Left cardiac atrium (tissue), 4 donors: ENCODE results near the gene CENPP. TPM values are rescaled to one million over a fixed set of nuclear protein-coding genes. Genes with fewer than 3 reads are reported as not detected.

Experiments
- ATAC-seq, 2 donors: fragments of 200-7000 bp; cut with Tn5 transposase; one replicate each; pipeline ENCODE4 v1.9.1; 2020; ENCODE audit warnings: mild to moderate bottlenecking in 2 of 2, moderate library complexity in 2 of 2
- DNase-seq: peaks from one replicate; pipeline ENCODE4 v3.0.0-alpha.2; 2020
- intact Hi-C, 2 donors: fragments of 100-400 bp; cut with DNase I; formaldehyde crosslinking; loops; one replicate each; pipeline versions ENCODE4 v1.14.1 to v1.15.1; 2022 to 2023
- total RNA-seq, 2 donors: library from RNA; stranded (reverse); fragmentation: NEBNext Ultra II Directional; extraction: Animal tissue kit (Norgen Biotek cat#: 25700); gene quantifications; one replicate each; pipeline ENCODE4 v1.2.1, GENCODE V29; 2021
- donor health status: DM: no; HTN: yes; CAD: no.
- donor health status: DM: no; HTN: yes; CAD: no; lungs with severe emphysema.
- donor health status: DM: yes; HTN: yes; CAD: no.
- donor health status: Dilated cardiomyopathy.

Gene CENPP
- total RNA-seq, 2 donors from 2014 or later = 1.9 to 3.2 TPM

DNA sequence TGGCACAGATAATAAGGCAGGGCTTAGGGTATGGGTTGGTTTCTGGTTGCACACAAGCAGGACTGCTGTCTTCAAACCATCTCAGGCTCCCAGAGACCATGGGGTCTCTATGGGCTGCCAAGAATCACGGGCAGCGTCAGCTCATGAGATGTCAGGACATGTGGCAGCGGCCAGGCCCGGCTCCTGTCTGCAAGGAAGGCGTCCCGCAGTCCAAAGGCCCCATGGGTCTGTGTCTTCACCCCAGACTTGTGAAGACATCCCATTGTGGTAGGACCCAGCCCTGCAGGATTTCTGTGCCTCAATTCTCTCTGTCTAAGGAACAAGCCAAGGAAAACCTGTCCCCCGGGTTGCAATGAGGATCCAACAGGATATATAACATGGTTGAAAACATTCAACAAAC is 311.6 kb downstream of the CENPP start:
- ATAC-seq = no peak
- DNase-seq = no peak
- intact Hi-C loops = loop anchor here (5.0 to 10.0 kb wide), 3 partner anchors 293 to 500 kb away; partner anchors contain the start of genes CENPP (in 1 of the 2) and NOL8 (in 1 of the 2)

GRCh38 chr9:92637886-92638620 is 312.3 kb downstream of the CENPP start:
- intact Hi-C loops = loop anchor here (5.0 to 10.0 kb wide), 3 partner anchors 293 to 501 kb away; partner anchors contain the start of genes CENPP (in 1 of the 2) and NOL8 (in 1 of the 2)
- DNase-seq = no peak
- ATAC-seq = no peak

- intact Hi-C loops = loop anchor here (5.0 to 10.0 kb wide), 3 partner anchors 294 to 501 kb away; partner anchors contain the start of genes CENPP (in 1 of the 2) and NOL8 (in 1 of the 2)
- no peak for DNase-seq
- no peak for ATAC-seq
These were observed 312.9 kb downstream of the CENPP start for GRCh38 chr9:92638621-92639101.

DNA sequence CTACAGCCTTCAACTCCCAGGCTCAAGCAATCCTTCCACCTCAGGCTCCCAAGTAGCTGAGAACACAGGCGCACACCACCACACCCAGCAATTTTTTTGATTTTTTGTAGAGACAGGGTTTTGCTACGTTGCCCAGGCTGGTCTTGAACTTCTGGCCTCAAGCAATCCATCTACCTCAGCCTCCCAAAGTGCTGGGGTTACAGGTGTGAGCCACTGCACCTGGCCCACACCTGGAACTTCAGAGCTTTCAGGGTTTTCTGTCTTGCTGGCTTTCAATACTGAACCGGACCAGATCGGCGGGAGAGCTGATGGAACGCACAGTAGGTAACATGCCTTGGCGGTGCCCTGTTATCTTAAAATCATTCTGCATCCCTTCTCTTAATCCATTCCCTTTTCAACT is 313.4 kb downstream of the CENPP start:
- DNase-seq (no peak), ATAC-seq (no peak)
- intact Hi-C loops = loop anchor here (5.0 to 10.0 kb wide), 3 partner anchors 294 to 502 kb away; partner anchors contain the start of genes CENPP (in 1 of the 2) and NOL8 (in 1 of the 2)

GRCh38 chr9:92639791-92640271 is 314.1 kb downstream of the CENPP start:
- ATAC-seq (no peak), DNase-seq (no peak)
- intact Hi-C loops = loop anchor here (5.0 to 10.0 kb wide), 3 partner anchors 295 to 503 kb away; partner anchors contain the start of genes CENPP (in 1 of the 2) and NOL8 (in 1 of the 2)

GRCh38 chr9:92640398-92641091 is 314.8 kb downstream of the CENPP start:
- ATAC-seq (no peak), DNase-seq (no peak)
- intact Hi-C loops = no loop called here

- DNase-seq = no peak
- no peak for ATAC-seq
- intact Hi-C loops = no loop called here
These were observed 315.5 kb downstream of the CENPP start for GRCh38 chr9:92641092-92641809.

- no peak for DNase-seq
- intact Hi-C loops = no loop called here
- ATAC-seq = no peak
These were observed 316.3 kb downstream of the CENPP start for GRCh38 chr9:92642041-92642451.

DNA sequence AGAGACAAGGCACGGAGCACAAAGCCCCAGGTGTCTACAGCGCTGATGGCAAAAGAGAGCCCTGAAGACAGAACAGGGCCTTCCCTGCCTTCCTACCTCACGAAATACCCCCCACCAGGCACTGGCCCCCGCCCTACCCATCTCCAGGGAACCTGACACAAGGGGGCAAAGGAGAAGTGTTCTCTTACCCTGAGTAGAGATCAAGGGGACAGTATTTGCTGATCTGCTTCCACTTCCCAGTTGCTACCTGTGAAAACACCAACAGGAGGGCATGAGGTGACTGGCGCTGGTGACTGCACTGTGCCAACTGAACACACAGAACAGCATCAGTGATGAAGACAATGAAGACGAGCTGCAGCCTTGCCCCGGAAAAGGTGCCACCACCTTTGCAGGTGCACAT is 316.8 kb downstream of the CENPP start:
- DNase-seq = no peak
- intact Hi-C loops = no loop called here
- no peak for ATAC-seq

DNA sequence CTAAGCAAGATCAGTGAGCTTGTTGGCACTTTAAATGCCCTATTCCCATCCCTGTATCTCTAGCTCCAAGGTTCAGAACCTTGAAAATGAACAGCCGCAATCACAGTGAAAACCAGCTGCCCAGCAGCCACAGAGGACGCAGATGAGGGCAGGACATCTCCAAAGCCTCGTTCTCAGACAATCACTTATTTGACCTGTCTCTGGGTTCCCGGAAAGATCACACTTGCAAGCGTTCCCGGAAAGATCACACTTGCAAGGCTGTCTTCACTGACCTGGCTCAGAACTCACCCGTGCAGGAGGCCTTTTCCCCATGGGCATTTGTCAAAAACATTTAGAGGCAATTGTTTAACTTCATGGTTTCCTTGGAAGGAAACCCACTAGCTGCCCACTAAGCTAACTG is 318.5 kb downstream of the CENPP start:
- intact Hi-C loops = no loop called here
- ATAC-seq (no peak), DNase-seq (no peak)

DNA sequence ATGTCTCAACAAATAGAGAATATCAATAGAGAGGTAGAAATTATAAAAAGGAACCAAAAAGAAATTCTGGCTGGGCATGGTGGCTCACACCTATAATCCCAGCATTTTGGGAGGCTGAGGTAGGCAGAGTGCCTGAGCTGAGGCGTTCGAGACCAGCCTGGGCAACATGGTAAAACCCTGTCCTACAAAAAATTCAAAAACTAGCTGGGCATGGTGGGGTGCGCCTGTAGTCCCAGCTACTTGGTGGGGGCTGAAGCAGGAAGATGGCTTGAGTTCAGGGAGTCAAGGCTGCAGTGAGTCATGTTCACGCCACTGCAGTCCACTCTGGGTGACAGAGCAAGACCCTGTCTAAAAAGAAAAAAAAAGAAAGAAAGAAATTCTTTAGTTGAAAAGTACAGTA is 319.3 kb downstream of the CENPP start:
- ATAC-seq = no peak
- no peak for DNase-seq
- intact Hi-C loops = no loop called here

- DNase-seq = no peak
These were observed 322.1 kb downstream of the CENPP start for GRCh38 chr9:92647671-92648473.

GRCh38 chr9:92648474-92648971 is 322.8 kb downstream of the CENPP start:
- intact Hi-C loops = no loop called here
- DNase-seq (no peak), ATAC-seq (no peak)

More at GRCh38 chr9:92647671-92648473, 322.1 kb downstream of the CENPP start:
- no peak for ATAC-seq
- intact Hi-C loops = no loop called here

DNA sequence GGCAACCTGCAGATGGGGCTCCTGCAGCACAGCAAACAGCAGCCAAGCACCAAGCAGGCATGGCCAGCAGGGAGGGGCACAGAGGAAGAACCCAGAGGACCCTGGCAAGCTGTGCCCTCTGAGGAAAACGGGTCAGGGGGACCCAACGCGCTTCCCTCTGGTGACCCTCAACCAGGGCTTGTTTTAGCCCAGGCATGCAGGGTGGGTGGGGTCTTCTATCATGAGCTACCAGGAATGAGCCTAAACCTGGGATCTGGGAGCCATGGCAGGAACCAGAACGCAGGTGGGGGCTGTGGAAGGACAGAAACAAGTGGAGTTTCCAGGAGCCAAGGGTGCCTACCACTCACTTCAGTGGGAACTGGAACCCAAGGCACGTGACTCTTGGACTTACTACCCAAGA is 323.3 kb downstream of the CENPP start:
- intact Hi-C loops = no loop called here
- ATAC-seq (no peak), DNase-seq (no peak)

GRCh38 chr9:92650296-92650695 is 324.5 kb downstream of the CENPP start:
- no peak for DNase-seq
- ATAC-seq = no peak
- intact Hi-C loops = no loop called here

GRCh38 chr9:92650839-92651621 is 325.3 kb downstream of the CENPP start:
- peak; percentile 89 to 90 for ATAC-seq
- intact Hi-C loops = no loop called here
- peak; percentile 55 for DNase-seq

DNA sequence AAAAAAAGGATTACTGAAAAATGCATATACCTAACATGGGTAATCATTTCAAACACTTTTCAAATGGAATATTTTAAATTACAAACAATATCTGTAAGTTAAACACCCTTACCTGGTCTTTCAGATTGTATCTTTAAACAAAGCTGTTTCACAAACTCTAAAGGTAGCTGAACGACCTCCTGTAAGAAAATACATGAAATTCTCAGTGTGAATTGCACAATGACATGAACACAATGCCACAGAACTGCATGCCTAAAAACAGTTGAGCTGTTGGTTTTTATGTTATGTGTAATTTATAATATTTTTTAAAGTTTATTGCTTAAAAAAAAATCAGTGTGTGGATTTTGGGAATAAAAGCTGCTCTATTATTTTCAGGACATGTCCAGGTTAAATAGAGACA is 326.7 kb downstream of the CENPP start:
- ATAC-seq = no peak
- intact Hi-C loops = no loop called here
- DNase-seq = no peak
